Left ventricle myocardium inferior (tissue), 1 donor: ENCODE measurements around the gene SLC10A4. TPM values are rescaled to one million over a fixed set of nuclear protein-coding genes. Genes with fewer than 3 reads are reported as not detected.
"Not testable (repeated sequence)": the region's sequence is repeated elsewhere in the genome, so short reads cannot be mapped to it uniquely, and the experiment has no call there.

ENCODE experiments used
- DNase-seq: peaks from one replicate; pipeline ENCODE4 v3.0.0-alpha.2; 2020
- H3K27ac ChIP-seq: fragments of 200-600 bp; replicated peaks from 2 replicates; pipeline ENCODE4 v1.8.0; 2021
- H3K27me3 ChIP-seq: fragments of 200-600 bp; 2 replicates; pipeline ENCODE4 v1.8.0; 2021; ENCODE audit warnings: low read depth
- H3K36me3 ChIP-seq: fragments of 200-600 bp; 2 replicates; pipeline ENCODE4 v1.8.0; 2021
- H3K4me1 ChIP-seq: fragments of 200-600 bp; 2 replicates; pipeline ENCODE4 v1.8.0; 2021
- H3K4me3 ChIP-seq: fragments of 200-600 bp; 2 replicates; pipeline ENCODE4 v1.8.0; 2021; ENCODE audit warnings: mild to moderate bottlenecking, moderate library complexity
- H3K9me3 ChIP-seq: fragments of 200-600 bp; replicated peaks from 2 replicates; pipeline ENCODE4 v1.8.0; 2021
- CTCF ChIP-seq: fragments of 200-600 bp; IDR thresholded peaks from 2 replicates; pipeline ENCODE4 v1.8.0; 2021; ENCODE audit warnings: antibody characterized with exemption, mild to moderate bottlenecking, borderline replicate concordance
- intact Hi-C: fragments of 100-400 bp; cut with micrococcal nuclease; formaldehyde crosslinking; loops from one replicate; pipeline ENCODE4 v1.11.0; 2022
- total RNA-seq: library from RNA; stranded (reverse); fragmentation: NEBNext Ultra II Directional; extraction: Animal tissue kit (Norgen Biotek cat#: 25700); gene quantifications from one replicate; pipeline ENCODE4 v1.2.1, GENCODE V29; 2021
- donor health status: DM: no; HTN: yes; CAD: no; lungs with severe emphysema.

The SLC10A4 gene
- total RNA-seq, 1 donor from 2014 or later = not detected

- Histone ChIP-seq H3K4me1 (no peaks in the 10 kb centered on the region), H3K9me3 (no peaks in the 10 kb centered on the region), H3K27ac (no peak overlapping the region), H3K27me3 (no peaks in the 10 kb centered on the region), H3K4me3 (no peak overlapping the region), H3K36me3 (no peaks in the 10 kb centered on the region)
- DNase-seq = no peak
- no peak for TF ChIP-seq CTCF
- intact Hi-C loops = loop anchor here (5.0 kb wide), 1 partner anchor 516 kb away; no protein-coding TSS in a partner anchor
Observed at GRCh38 chr4:48446642-48447041, 36.5 kb upstream of the SLC10A4 start.

GRCh38 chr4:48449151-48449550, 34.0 kb upstream of the SLC10A4 start:
- Histone ChIP-seq H3K27ac (no peak overlapping the region), H3K4me1 (no peaks in the 10 kb centered on the region), H3K4me3 (no peak overlapping the region), H3K9me3 (no peaks in the 10 kb centered on the region), H3K36me3 (no peaks in the 10 kb centered on the region), H3K27me3 (no peaks in the 10 kb centered on the region)
- intact Hi-C loops = loop anchor here (5.0 kb wide), 1 partner anchor 513 kb away; no protein-coding TSS in a partner anchor
- no peak for DNase-seq
- TF ChIP-seq CTCF = no peak

DNA sequence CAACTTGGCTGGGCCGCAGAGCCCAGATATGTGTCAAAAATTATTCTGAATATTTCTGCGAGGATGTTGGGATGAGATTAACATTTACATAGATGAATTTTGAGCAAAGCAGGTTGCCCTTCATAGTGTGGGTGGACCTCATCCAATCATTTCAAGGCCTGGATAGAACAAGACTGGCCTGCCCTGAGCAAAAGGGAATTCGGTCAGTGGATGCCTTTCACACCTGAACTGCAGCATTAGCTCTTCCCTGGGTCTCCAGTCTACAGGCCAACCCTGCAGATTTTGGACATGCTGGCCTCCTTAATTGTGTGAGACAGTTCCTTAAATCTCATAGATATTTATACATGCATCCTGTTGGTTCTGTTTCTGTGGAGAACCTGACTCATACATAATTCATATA, 32.4 kb upstream of the SLC10A4 start:
- intact Hi-C loops = no loop called here
- H3K9me3 ChIP-seq = no peaks in the 10 kb centered on the region
- H3K27ac ChIP-seq = no peak overlapping the region
- H3K27me3 ChIP-seq = no peaks in the 10 kb centered on the region
- H3K36me3 ChIP-seq = no peaks in the 10 kb centered on the region
- H3K4me3 ChIP-seq = no peak overlapping the region
- no peaks in the 10 kb centered on the region for H3K4me1 ChIP-seq
- no peak for DNase-seq
- TF ChIP-seq CTCF = no peak

DNA sequence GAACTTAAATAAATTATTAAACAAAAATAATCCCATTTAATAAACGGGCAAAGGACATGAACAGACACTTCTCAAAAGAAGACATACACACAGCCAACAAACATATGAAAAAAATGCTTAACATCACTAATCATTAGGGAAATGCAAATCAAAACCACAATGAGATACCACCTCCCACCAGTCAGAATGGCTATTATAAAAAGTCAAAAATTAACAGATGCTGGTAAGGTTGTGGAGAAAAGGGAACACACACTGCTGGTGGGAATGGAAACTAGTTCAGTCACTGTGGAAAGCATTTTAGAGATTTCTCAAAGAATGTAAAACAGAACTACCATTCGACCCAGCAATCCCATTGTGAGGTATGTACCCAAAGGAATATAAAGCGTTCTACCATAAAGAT, 31.5 kb upstream of the SLC10A4 start:
- H3K36me3 ChIP-seq, H3K27ac ChIP-seq, H3K9me3 ChIP-seq, H3K4me3 ChIP-seq, H3K27me3 ChIP-seq, DNase-seq, intact Hi-C loops, H3K4me1 ChIP-seq: not testable (repeated sequence)

DNA sequence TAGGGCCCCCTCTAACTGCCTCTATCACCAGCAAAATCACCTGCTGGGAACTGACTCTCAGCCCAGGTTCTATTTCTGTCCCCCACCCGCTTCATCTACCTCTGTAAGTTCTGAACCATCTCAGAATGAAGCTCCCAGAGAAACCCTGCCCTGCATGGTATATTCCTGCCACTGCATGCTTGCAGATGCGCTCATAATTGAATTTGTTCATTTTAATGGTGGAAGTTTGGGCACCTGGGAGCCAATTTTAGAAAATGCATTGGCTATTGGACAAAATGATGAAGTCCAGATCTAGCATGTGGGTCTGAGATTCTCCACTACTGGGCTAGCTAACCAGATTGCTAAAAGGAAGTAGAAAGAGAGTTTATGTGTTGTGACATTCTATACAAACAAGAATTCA, 28.6 kb upstream of the SLC10A4 start:
- Histone ChIP-seq H3K36me3 (no peaks in the 10 kb centered on the region), H3K27me3 (no peaks in the 10 kb centered on the region), H3K9me3 (no peaks in the 10 kb centered on the region), H3K4me1 (no peaks in the 10 kb centered on the region), H3K27ac (no peak overlapping the region), H3K4me3 (no peak overlapping the region)
- no peak for DNase-seq
- intact Hi-C loops = no loop called here
- no peak for TF ChIP-seq CTCF

DNA sequence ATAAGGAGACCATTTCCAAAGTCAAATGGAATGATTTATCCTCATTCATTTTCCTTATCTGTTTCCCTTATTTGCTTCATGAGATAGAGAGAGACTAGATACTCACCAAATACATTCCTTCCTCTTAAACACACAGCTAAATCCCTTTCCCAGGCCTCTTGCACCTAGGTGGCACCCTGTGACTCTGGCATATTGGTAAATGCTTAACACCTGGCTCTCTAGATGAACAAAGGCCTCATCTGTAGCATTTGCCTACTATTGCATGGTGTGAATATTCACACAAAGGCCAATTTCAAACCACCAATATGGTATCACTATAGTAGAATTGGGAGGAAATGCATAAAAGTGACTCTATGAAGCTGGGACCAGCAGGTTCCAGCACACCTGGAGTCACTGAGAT, 22.1 kb upstream of the SLC10A4 start:
- Histone ChIP-seq H3K27ac (no peak overlapping the region), H3K4me1 (no peaks in the 10 kb centered on the region), H3K9me3 (peaks cover 10% of the 10 kb centered on the region), H3K36me3 (no peaks in the 10 kb centered on the region), H3K4me3 (no peak overlapping the region), H3K27me3 (no peaks in the 10 kb centered on the region)
- intact Hi-C loops = no loop called here
- TF ChIP-seq CTCF = no peak
- no peak for DNase-seq
